SU-DHL-6 (cell line): ENCODE results near the gene CIBAR2.

Source experiments
- H2AFZ ChIP-seq: fragments of 200-600 bp; sonication (generic); 2 replicates; pipeline ENCODE4 v1.6.1; 2014; ENCODE audit warnings: low read depth, mild to moderate bottlenecking, moderate library complexity, mixed read lengths, antibody characterized with exemption, low read length; ENCODE audit not compliant: severe bottlenecking
- H3F3A ChIP-seq: fragments of 200-600 bp; shearing (Covaris generic); 2 replicates; pipeline ENCODE4 v1.6.0; 2016; ENCODE audit warnings: antibody characterized with exemption, mild to moderate bottlenecking; ENCODE audit not compliant: insufficient read depth
- H3K27ac ChIP-seq: fragments of 200-600 bp; sonication (generic); 2 replicates; pipeline ENCODE4 v1.5.1; 2016; ENCODE audit warnings: low read depth, mild to moderate bottlenecking, low read length, moderate library complexity, mixed read lengths
- H3K27me3 ChIP-seq: fragments of 200-600 bp; sonication (generic), shearing (Covaris generic); 2 replicates; pipeline ENCODE4 v1.6.0; 2014; ENCODE audit warnings: mild to moderate bottlenecking, low read length
- H3K36me3 ChIP-seq: fragments of 200-600 bp; sonication (generic); 2 replicates; pipeline ENCODE4 v1.6.1; 2014; ENCODE audit warnings: mild to moderate bottlenecking, low read length, mixed read lengths
- H3K4me2 ChIP-seq: fragments of 300-600, 200-600 bp; shearing (Covaris generic), sonication (generic); 2 replicates; pipeline ENCODE4 v1.6.0; 2014; ENCODE audit warnings: low read length, low read depth, mild to moderate bottlenecking; ENCODE audit not compliant: poor library complexity, severe bottlenecking
- H3K4me3 ChIP-seq: fragments of 200-600 bp; sonication (generic); 2 replicates; pipeline ENCODE4 v1.5.1; 2014; ENCODE audit warnings: antibody characterized with exemption, low read length, mild to moderate bottlenecking, mixed read lengths; ENCODE audit not compliant: insufficient read depth, poor library complexity, severe bottlenecking
- H3K79me2 ChIP-seq: fragments of 200-600 bp; sonication (generic); 2 replicates; pipeline ENCODE4 v1.6.1; 2014; ENCODE audit warnings: mild to moderate bottlenecking, low read length, moderate library complexity; ENCODE audit not compliant: insufficient read depth
- H3K9ac ChIP-seq: fragments of 200-600 bp; sonication (generic); 2 replicates; pipeline ENCODE4 v1.7.0; 2014; ENCODE audit warnings: mild to moderate bottlenecking, low read length
- H3K9me2 ChIP-seq: fragments of 200-600 bp; sonication (generic); replicated peaks from 2 replicates; pipeline ENCODE4 v1.6.1; 2014; ENCODE audit warnings: low read length; ENCODE audit not compliant: insufficient read depth
- H3K9me3 ChIP-seq: fragments of 200-600 bp; sonication (generic); 2 replicates; pipeline ENCODE4 v1.6.1; 2014; ENCODE audit warnings: low read length, mixed read lengths; ENCODE audit not compliant: insufficient read depth
- H4K20me1 ChIP-seq: fragments of 200-600 bp; sonication (generic); 2 replicates; pipeline ENCODE4 v1.6.1; 2014; ENCODE audit warnings: low read depth, mild to moderate bottlenecking, antibody characterized with exemption, low read length, moderate library complexity, mixed read lengths
- EZH2phosphoT487 ChIP-seq: fragments of 200-600 bp; sonication (generic), shearing (Covaris generic); conservative IDR thresholded peaks from 2 replicates; pipeline ENCODE4 v1.6.1; 2018; ENCODE audit warnings: mild to moderate bottlenecking, antibody characterized with exemption, low read length, moderate library complexity, mixed read lengths
- TF ChIP-seq, protein P1 (sequence below): fragments of 200-600 bp; sonication (generic); IDR thresholded peaks from one replicate; pipeline ENCODE4 v1.5.1; 2017; ENCODE audit warnings: antibody characterized with exemption, mild to moderate bottlenecking, low read length, moderate library complexity; ENCODE audit not compliant: insufficient read depth, poor library complexity, severe bottlenecking

CIBAR2 gene

DNA sequence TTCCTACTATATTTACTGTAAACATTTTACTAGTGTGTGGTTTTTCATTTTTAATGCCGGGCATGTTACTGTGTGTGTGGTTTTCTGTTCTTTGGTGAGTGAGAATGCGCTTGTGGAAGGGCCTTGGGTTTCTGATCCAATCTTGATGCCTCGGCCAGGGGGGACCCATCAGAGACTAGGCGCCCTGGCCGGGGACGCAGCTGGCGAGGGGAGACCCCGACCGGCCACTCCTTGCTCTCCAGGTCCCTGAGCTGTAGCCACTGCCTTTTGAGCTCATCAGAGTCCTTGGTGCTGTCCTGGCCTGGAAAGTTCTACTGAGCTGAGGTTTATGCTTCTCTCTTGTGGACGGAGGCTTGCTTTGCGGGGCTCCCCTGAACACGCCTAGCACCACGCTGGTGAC is 47.2 kb downstream of the CIBAR2 start:
- H3K9ac ChIP-seq: no peak overlapping the region
- no peak overlapping the region for H3K4me3 ChIP-seq
- TF ChIP-seq, protein P1, sequence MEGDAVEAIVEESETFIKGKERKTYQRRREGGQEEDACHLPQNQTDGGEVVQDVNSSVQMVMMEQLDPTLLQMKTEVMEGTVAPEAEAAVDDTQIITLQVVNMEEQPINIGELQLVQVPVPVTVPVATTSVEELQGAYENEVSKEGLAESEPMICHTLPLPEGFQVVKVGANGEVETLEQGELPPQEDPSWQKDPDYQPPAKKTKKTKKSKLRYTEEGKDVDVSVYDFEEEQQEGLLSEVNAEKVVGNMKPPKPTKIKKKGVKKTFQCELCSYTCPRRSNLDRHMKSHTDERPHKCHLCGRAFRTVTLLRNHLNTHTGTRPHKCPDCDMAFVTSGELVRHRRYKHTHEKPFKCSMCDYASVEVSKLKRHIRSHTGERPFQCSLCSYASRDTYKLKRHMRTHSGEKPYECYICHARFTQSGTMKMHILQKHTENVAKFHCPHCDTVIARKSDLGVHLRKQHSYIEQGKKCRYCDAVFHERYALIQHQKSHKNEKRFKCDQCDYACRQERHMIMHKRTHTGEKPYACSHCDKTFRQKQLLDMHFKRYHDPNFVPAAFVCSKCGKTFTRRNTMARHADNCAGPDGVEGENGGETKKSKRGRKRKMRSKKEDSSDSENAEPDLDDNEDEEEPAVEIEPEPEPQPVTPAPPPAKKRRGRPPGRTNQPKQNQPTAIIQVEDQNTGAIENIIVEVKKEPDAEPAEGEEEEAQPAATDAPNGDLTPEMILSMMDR: no peak
- TF ChIP-seq EZH2phosphoT487: no peak
- no peaks in the 10 kb centered on the region for H3K36me3 ChIP-seq
- H4K20me1 ChIP-seq: no peaks in the 10 kb centered on the region
- no peak overlapping the region for H3K4me2 ChIP-seq
- no peaks in the 10 kb centered on the region for H3K79me2 ChIP-seq
- H3K9me3 ChIP-seq: no peaks in the 10 kb centered on the region
- no peak overlapping the region for H2AFZ ChIP-seq
- H3K27ac ChIP-seq: no peak overlapping the region
- H3K9me2 ChIP-seq: no peaks in the 10 kb centered on the region
- no peaks in the 10 kb centered on the region for H3K27me3 ChIP-seq
- H3F3A ChIP-seq: no peaks in the 10 kb centered on the region

DNA sequence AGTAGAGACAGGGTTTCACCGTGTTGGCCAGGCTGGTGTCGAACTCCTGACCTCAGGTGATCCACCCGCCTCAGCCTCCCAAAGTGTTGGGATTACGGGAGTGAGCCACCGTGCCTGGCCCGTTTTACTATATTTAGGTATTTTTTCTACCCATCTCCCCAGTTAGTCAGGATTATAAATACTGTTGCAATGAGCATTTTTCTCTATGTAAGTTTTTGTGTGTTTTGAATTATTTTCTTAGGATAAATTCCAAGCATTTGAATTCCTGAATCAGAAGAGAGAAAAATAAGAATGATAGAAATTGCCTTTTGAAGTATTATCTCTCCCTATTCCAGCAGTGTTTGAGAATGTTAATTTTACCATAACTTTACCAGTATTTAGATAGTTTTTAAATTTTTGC is 48.1 kb downstream of the CIBAR2 start:
- Histone ChIP-seq H3F3A (no peaks in the 10 kb centered on the region), H4K20me1 (no peaks in the 10 kb centered on the region), H3K9me2 (no peaks in the 10 kb centered on the region), H2AFZ (no peak overlapping the region), H3K79me2 (no peaks in the 10 kb centered on the region), H3K36me3 (no peaks in the 10 kb centered on the region), H3K9ac (no peak overlapping the region), H3K4me3 (no peak overlapping the region), H3K27ac (no peak overlapping the region), H3K27me3 (no peaks in the 10 kb centered on the region), H3K4me2 (no peak overlapping the region), H3K9me3 (no peaks in the 10 kb centered on the region)
- TF ChIP-seq, protein P1: no peak
- no peak for TF ChIP-seq EZH2phosphoT487

DNA sequence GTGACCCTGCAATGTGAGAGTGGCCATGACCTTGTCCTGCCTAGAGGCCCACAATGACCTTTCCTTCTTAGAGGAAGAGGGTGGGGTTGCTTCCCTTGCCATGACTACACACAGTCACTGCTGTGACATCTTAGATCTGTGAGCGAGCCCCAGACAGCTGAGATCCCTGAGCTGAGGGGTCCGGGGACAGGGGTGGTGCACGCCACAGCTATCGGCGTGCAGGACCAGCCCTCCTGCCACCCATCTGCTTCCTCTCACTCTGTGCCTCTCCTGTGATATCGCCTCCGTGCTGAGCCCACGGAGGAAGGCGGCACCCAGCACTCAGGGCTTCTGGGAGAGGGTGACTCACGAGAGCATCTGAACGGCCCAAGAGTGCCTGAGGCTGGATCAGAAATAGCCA is 49.4 kb downstream of the CIBAR2 start:
- no peaks in the 10 kb centered on the region for H3F3A ChIP-seq
- H3K9ac ChIP-seq: no peak overlapping the region
- H3K9me2 ChIP-seq: no peaks in the 10 kb centered on the region
- no peak overlapping the region for H3K27ac ChIP-seq
- TF ChIP-seq EZH2phosphoT487: no peak
- TF ChIP-seq, protein P1: no peak
- no peaks in the 10 kb centered on the region for H3K27me3 ChIP-seq
- no peak overlapping the region for H3K4me3 ChIP-seq
- no peaks in the 10 kb centered on the region for H3K36me3 ChIP-seq
- H3K9me3 ChIP-seq: no peaks in the 10 kb centered on the region
- no peaks in the 10 kb centered on the region for H4K20me1 ChIP-seq
- H3K79me2 ChIP-seq: no peaks in the 10 kb centered on the region
- H2AFZ ChIP-seq: no peak overlapping the region
- H3K4me2 ChIP-seq: no peak overlapping the region
